Osteoblast (primary cell): ENCODE measurements around the gene SDHA. TPM values are rescaled to one million over a fixed set of nuclear protein-coding genes. Genes with fewer than 3 reads are reported as not detected.

ENCODE experiments used
- DNase-seq: peaks from one replicate; pipeline ENCODE4 v3.0.0; 2011; ENCODE audit warnings: low spot score, mixed read lengths; ENCODE audit not compliant: insufficient read length; ENCODE audit errors: missing footprints
- H2AFZ ChIP-seq: 2 replicates; pipeline ENCODE4 v1.6.0; 2011; ENCODE audit warnings: mild to moderate bottlenecking, low read length
- H3K27ac ChIP-seq: 2 replicates; pipeline ENCODE4 v1.5.1; 2011; ENCODE audit warnings: mild to moderate bottlenecking, low read depth, low read length, moderate library complexity
- H3K27me3 ChIP-seq: 2 replicates; pipeline ENCODE4 v1.6.0; 2012; ENCODE audit warnings: mild to moderate bottlenecking, control low read depth, inconsistent platforms, low read length, moderate library complexity; ENCODE audit not compliant: insufficient read depth
- H3K36me3 ChIP-seq: 2 replicates; pipeline ENCODE4 v1.5.1; 2011; ENCODE audit warnings: mild to moderate bottlenecking, low read length, control low read depth, moderate library complexity; ENCODE audit not compliant: insufficient read depth
- H3K4me1 ChIP-seq: 2 replicates; pipeline ENCODE4 v1.5.1; 2011; ENCODE audit warnings: mild to moderate bottlenecking, low read length, control low read depth, moderate library complexity; ENCODE audit not compliant: insufficient read depth
- H3K4me2 ChIP-seq: 2 replicates; pipeline ENCODE4 v1.6.0; 2011; ENCODE audit warnings: mild to moderate bottlenecking, low read length; ENCODE audit not compliant: insufficient read depth
- H3K4me3 ChIP-seq: fragments of 200-600 bp; sonication (generic); 3 replicates; pipeline ENCODE4 v1.5.1; 2012; ENCODE audit warnings: mild to moderate bottlenecking, low read length, inconsistent platforms; ENCODE audit not compliant: insufficient read depth
- H3K79me2 ChIP-seq: 2 replicates; pipeline ENCODE4 v1.6.0; 2012; ENCODE audit warnings: mild to moderate bottlenecking, low read length, control low read depth, inconsistent platforms; ENCODE audit not compliant: insufficient read depth
- H3K9me3 ChIP-seq: 2 replicates; pipeline ENCODE4 v1.5.1; 2011; ENCODE audit warnings: low read depth, low read length, control low read depth
- H4K20me1 ChIP-seq: 2 replicates; pipeline ENCODE4 v1.6.0; 2012; ENCODE audit warnings: mild to moderate bottlenecking, low read length, control low read depth; ENCODE audit not compliant: insufficient read depth
- total RNA-seq: library from RNA; depleted of rRNA; stranded (reverse); fragments of >200 nt; gene quantifications from 2 replicates; pipeline ENCODE4 v1.2.3, GENCODE V29; 2012
- TF ChIP-seq, protein P1 (sequence below): IDR thresholded peaks from 2 replicates; pipeline ENCODE4 v1.5.1; 2011; ENCODE audit warnings: mild to moderate bottlenecking, low read depth, low read length, moderate library complexity; ENCODE audit errors: extremely low read depth

The SDHA gene
- total RNA-seq, 1 donor: 83.6 TPM

DNA sequence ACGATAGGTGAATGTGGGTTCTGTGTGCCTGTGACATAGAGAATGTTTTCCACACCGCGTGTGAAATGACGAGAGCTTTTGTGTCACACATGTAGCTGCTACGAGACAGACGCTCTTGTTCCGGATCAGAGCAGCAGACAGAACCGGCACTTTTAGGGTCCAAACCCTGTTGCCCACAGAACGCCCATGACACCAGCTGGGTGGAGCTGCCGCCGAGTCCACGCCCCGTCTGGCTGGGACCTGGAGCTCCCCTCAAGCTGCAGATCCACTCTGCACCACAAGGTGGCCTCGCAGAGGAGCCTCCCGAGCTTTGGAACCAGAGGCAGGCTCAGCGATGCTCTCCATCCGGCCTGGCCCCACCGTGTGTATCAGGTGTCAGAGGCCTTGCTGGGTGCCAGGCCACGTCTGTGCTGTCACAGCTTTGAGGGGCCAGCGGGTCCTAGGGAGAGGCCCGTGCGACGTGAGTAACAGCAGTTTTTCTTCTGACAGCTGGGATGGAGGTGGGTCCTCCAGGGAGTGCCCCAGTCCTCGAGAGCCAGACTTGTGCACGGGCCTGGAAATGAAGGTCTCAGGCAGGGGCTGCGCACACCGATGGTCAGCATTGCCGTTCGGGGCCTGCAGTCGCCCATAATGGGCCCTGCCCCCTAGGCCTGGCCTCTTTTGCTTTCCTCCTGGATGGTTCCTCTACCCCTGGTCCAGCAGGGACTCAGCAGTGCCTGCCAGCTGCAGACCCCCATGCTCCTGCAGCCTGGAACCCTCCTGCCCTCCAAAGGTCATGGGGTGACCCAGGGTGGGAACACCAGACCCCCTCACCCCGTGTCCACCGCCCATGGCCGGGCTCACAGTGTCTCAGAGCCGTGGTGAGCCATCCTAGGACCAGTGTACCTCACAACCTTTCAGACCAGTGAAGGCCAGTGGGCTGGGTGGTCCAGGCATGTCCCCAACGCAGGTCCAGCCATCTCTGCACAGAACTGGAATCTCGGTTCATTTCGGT lies 29.3 kb upstream of the SDHA start:
- DNase-seq: peak; percentile 99
- TF ChIP-seq, protein P1, sequence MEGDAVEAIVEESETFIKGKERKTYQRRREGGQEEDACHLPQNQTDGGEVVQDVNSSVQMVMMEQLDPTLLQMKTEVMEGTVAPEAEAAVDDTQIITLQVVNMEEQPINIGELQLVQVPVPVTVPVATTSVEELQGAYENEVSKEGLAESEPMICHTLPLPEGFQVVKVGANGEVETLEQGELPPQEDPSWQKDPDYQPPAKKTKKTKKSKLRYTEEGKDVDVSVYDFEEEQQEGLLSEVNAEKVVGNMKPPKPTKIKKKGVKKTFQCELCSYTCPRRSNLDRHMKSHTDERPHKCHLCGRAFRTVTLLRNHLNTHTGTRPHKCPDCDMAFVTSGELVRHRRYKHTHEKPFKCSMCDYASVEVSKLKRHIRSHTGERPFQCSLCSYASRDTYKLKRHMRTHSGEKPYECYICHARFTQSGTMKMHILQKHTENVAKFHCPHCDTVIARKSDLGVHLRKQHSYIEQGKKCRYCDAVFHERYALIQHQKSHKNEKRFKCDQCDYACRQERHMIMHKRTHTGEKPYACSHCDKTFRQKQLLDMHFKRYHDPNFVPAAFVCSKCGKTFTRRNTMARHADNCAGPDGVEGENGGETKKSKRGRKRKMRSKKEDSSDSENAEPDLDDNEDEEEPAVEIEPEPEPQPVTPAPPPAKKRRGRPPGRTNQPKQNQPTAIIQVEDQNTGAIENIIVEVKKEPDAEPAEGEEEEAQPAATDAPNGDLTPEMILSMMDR: peak; percentile 92
- Histone ChIP-seq H2AFZ (peak overlapping the region; percentile 69), H3K27ac (no peak overlapping the region), H4K20me1 (peaks cover 4% of the 10 kb centered on the region), H3K9me3 (no peaks in the 10 kb centered on the region), H3K4me1 (peaks cover 4% of the 10 kb centered on the region), H3K4me2 (peak overlapping the region; percentile 80), H3K36me3 (no peaks in the 10 kb centered on the region), H3K4me3 (peak overlapping the region; percentile 31), H3K27me3 (peaks cover 34% of the 10 kb centered on the region), H3K79me2 (no peaks in the 10 kb centered on the region)

DNA sequence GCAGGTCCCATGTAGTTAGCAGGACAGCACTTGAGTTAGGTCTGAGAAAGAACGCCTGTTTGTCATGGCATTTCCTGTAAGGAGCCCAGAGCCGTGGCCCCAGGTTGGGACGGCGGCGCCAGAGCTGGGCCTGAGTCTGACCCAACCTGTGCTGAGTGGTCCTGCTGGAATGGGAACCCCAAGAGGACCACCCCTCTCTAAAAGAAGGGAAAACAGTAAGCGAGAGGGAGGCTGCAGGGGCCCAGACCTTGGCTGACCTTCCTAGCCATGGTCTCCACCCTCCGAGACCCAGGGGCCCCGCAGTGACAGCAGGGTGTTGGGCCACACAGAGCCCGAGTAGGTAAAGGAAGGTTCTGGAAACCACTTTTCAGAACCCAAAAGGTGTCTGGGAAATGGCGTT lies 28.6 kb upstream of the SDHA start:
- Histone ChIP-seq H3K79me2 (no peaks in the 10 kb centered on the region), H3K27me3 (peaks cover 36% of the 10 kb centered on the region), H3K27ac (no peak overlapping the region), H2AFZ (no peak overlapping the region), H3K9me3 (no peaks in the 10 kb centered on the region), H3K4me3 (no peak overlapping the region), H3K36me3 (no peaks in the 10 kb centered on the region), H3K4me1 (peaks cover 4% of the 10 kb centered on the region), H3K4me2 (no peak overlapping the region), H4K20me1 (peaks cover 4% of the 10 kb centered on the region)
- no peak for DNase-seq
- TF ChIP-seq, protein P1: no peak

DNA sequence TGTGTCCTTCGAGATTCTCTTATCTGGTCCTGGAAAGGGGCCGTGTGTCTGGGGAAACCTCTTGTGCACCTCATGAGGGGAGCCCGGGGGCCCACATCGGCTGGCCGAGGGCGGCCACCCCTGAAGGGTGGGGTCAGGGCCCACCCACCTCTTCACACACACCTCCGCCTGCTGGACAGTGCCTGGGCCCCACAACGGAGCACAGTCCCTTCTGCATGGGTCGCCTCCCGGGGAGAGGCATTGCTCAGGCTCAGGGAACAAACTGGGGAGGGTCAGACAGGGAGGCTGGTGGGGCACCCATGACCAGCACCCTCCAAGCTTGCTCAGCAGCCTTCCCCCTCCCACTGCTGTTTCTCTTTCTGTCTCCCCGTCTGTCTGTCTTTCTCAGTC lies 28.1 kb upstream of the SDHA start:
- TF ChIP-seq, protein P1: no peak
- Histone ChIP-seq H3K27me3 (peaks cover 36% of the 10 kb centered on the region), H3K79me2 (no peaks in the 10 kb centered on the region), H3K4me3 (no peak overlapping the region), H3K4me1 (peaks cover 4% of the 10 kb centered on the region), H4K20me1 (peaks cover 4% of the 10 kb centered on the region), H3K36me3 (no peaks in the 10 kb centered on the region), H3K9me3 (no peaks in the 10 kb centered on the region), H3K27ac (no peak overlapping the region), H2AFZ (no peak overlapping the region), H3K4me2 (no peak overlapping the region)
- peak; percentile 30 for DNase-seq

DNA sequence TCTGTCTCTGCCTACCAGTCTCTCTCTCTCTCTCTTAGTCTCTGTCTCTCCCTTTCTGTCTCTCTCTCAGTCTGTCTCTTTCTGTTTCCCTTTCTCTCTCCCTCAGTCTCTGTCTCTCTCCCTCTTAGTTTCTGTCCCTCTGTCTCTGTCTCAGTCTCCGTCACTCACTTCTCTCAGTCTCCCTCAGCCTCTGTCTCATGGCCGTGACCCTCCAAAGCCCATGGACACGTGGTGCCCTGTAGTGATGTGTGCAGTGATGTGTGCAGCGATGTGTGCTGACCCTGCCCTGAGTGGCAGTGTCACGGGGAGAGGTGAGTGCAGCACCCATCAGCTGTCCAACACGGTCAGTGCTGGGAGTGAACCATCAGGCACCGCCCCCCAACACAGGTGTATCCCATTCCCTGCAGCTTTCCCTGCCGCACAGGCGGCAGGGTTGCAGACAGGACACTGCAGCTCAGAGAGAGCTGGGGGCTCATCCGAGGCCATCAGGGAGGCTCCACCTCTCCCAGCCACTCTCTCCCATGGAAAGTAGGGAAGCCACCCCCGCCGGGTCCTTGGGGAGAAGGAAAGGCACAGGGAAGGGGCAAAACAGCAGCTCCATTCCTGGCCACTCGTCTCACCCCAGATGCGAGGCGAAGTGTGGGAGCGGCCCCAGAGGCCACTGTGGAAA lies 27.6 kb upstream of the SDHA start:
- Histone ChIP-seq H3K79me2 (no peaks in the 10 kb centered on the region), H3K4me2 (no peak overlapping the region), H3K36me3 (no peaks in the 10 kb centered on the region), H3K27me3 (peaks cover 36% of the 10 kb centered on the region), H4K20me1 (peaks cover 4% of the 10 kb centered on the region), H3K9me3 (no peaks in the 10 kb centered on the region), H3K27ac (no peak overlapping the region), H2AFZ (no peak overlapping the region), H3K4me1 (peaks cover 4% of the 10 kb centered on the region), H3K4me3 (no peak overlapping the region)
- peak; percentile 10 for DNase-seq
- TF ChIP-seq, protein P1: no peak
